Measurements from ENCODE around the gene CCDC81. TPM values are rescaled to one million over a fixed set of nuclear protein-coding genes. Genes with fewer than 3 reads are reported as not detected.
"Not testable (repeated sequence)": the region's sequence is repeated elsewhere in the genome, so short reads cannot be mapped to it uniquely, and the experiment has no call there.

Gene CCDC81
- total RNA-seq, 2 donors from 2014 or later: 0.51 TPM; not detected in 1

DNA sequence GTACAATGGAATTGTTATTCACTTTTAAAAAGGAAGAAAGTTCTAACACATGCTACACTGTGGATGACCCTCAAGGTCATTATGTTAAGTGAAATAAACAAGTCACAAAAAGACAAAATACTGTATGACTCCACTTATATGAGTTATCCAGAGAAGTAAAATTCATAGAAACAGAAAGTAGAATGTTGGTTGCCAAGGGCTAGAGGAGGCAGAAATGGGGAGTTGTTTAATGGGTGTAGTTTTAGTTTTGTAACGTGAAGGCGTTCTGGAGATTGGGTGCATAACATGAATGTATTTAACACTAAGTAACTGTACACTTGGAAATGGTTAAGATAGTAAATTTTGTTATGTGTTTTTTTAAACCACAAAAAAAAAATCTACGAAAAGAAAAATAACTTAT is 43.8 kb downstream of the CCDC81 start:
- Histone ChIP-seq H3K4me3 (no peak overlapping the region), H3K9me3 (no peaks in the 10 kb centered on the region), H3K27me3 (no peaks in the 10 kb centered on the region), H3K27ac (no peak overlapping the region), H3K4me1 (no peaks in the 10 kb centered on the region), H3K36me3 (no peaks in the 10 kb centered on the region)
- TF ChIP-seq, protein P1, sequence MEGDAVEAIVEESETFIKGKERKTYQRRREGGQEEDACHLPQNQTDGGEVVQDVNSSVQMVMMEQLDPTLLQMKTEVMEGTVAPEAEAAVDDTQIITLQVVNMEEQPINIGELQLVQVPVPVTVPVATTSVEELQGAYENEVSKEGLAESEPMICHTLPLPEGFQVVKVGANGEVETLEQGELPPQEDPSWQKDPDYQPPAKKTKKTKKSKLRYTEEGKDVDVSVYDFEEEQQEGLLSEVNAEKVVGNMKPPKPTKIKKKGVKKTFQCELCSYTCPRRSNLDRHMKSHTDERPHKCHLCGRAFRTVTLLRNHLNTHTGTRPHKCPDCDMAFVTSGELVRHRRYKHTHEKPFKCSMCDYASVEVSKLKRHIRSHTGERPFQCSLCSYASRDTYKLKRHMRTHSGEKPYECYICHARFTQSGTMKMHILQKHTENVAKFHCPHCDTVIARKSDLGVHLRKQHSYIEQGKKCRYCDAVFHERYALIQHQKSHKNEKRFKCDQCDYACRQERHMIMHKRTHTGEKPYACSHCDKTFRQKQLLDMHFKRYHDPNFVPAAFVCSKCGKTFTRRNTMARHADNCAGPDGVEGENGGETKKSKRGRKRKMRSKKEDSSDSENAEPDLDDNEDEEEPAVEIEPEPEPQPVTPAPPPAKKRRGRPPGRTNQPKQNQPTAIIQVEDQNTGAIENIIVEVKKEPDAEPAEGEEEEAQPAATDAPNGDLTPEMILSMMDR (IDR thresholded peaks at IDR 0.05): no peak
- DNase-seq (ENCODE audit: low spot score): no peak

GRCh38 chr11:86418917-86419316 is 44.2 kb downstream of the CCDC81 start:
- TF ChIP-seq, protein P1 (IDR thresholded peaks at IDR 0.05): peak in 1 of 2 donors; percentile 10
- Histone ChIP-seq H3K36me3 (no peaks in the 10 kb centered on the region), H3K4me3 (no peak overlapping the region), H3K9me3 (no peaks in the 10 kb centered on the region), H3K27ac (no peak overlapping the region), H3K27me3 (no peaks in the 10 kb centered on the region), H3K4me1 (no peaks in the 10 kb centered on the region)
- no peak for DNase-seq (ENCODE audit: low spot score)

- H3K4me3 ChIP-seq: no peak overlapping the region
- H3K27ac ChIP-seq: no peak overlapping the region
- DNase-seq (ENCODE audit: low spot score): no peak
- TF ChIP-seq, protein P1 (IDR thresholded peaks at IDR 0.05): no peak
- H3K36me3 ChIP-seq: no peaks in the 10 kb centered on the region
- H3K27me3 ChIP-seq: no peaks in the 10 kb centered on the region
- H3K9me3 ChIP-seq: peaks cover 0 to 4% of the 10 kb centered on the region in 2 donors
- no peaks in the 10 kb centered on the region for H3K4me1 ChIP-seq
Measured at GRCh38 chr11:86421946-86422345, 47.3 kb downstream of the CCDC81 start.

- Histone ChIP-seq H3K36me3 (no peaks in the 10 kb centered on the region), H3K9me3 (peaks cover 0 to 8% of the 10 kb centered on the region in 2 donors), H3K27me3 (no peaks in the 10 kb centered on the region), H3K27ac (no peak overlapping the region), H3K4me3 (no peak overlapping the region), H3K4me1 (no peaks in the 10 kb centered on the region)
- TF ChIP-seq, protein P1 (IDR thresholded peaks at IDR 0.05): no peak
- no peak for DNase-seq (ENCODE audit: low spot score)
Measured at GRCh38 chr11:86422371-86422770, 47.7 kb downstream of the CCDC81 start.

- H3K9me3 ChIP-seq; H3K27ac ChIP-seq; H3K4me1 ChIP-seq; DNase-seq (ENCODE audit: low spot score); H3K36me3 ChIP-seq; H3K27me3 ChIP-seq; H3K4me3 ChIP-seq: not testable (repeated sequence)
Measured at GRCh38 chr11:86423488-86423887, 48.8 kb downstream of the CCDC81 start.

- no peak for DNase-seq (ENCODE audit: low spot score)
- TF ChIP-seq, protein P1 (IDR thresholded peaks at IDR 0.05): no peak
- Histone ChIP-seq H3K4me1 (no peaks in the 10 kb centered on the region), H3K36me3 (no peaks in the 10 kb centered on the region), H3K4me3 (no peak overlapping the region), H3K9me3 (peaks cover 0 to 10% of the 10 kb centered on the region in 2 donors), H3K27ac (no peak overlapping the region), H3K27me3 (no peaks in the 10 kb centered on the region)
Measured at GRCh38 chr11:86427441-86427840, 52.8 kb downstream of the CCDC81 start.

Data from right atrium auricular region (tissue), 2 donors.